ENCODE data around the gene AKAP6.

AKAP6 gene

DNA sequence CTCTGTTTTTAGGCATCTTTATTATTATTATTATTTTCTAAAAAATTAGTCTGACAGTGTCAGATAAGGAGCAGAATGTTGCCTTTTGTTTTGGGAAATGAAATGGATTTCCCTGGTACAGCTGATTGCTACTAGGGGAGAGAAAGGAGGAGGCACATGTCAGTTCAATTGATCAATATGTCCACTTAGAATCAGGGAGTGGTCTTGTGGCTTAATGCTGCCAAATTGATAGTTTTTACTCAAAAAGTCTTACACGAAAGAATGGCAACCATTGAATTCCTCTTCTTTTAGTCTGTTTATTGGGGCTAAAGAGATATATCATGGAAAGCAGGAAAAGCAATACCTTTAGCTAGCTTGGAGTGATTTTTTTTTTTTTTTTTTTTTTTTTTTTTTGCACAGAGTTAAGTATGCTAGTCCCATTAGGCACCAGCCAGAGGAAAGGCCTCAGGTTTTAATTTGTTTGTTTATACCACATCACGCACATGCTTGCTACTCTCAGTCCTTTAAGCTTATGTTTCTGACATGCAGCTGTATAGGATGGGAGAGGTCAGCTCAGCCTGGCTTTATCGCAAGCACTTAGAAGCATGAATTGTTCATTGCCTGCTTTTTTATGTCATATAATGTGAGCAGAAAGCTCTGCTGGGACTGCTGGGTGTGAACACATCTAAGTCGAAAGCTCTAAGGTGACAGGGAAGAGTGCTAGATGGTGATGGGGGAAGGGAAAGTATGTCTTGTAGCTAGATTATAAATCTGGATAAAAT, 1.4 kb downstream of the AKAP6 start:
- no peak for FAIRE-seq
- DNase-seq (ENCODE audit: insufficient read length, low spot score): no peak
- TF ChIP-seq POU2F2 (IDR thresholded peaks at IDR 0.05; ENCODE audit: low read depth, low read length) (no peak), TAF1 (IDR thresholded peaks at IDR 0.05; ENCODE audit: low read depth, low read length) (no peak), SPI1 (IDR thresholded peaks at IDR 0.05; ENCODE audit: low read depth, low read length) (no peak), POLR2A (IDR thresholded peaks at IDR 0.05; ENCODE audit: low read depth, low read length) (no peak), PAX5 (IDR thresholded peaks at IDR 0.05; ENCODE audit: insufficient read depth, low read length, severe bottlenecking) (no peak), POLR2AphosphoS5 (IDR thresholded peaks at IDR 0.05; ENCODE audit: low read depth, low read length) (no peak)

DNA sequence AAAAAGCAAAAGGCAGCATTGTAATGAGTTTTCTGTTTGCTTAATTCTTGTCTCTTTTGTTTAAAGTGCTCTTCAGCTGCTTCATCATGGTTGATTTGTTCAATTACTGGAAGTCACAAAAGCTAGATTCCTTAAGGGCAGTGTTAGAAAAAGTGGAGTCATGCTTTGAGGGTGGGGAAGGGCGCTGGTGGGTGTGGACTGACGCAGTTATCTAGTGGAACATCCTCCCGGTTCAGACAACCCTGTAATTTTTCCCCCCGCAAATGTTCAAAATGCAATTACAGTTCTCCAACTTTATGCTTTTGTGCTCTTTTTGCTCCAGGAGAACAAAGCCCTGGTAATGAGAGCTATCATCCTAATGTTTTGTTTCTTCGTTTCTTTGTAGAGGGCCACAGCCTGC, 2.1 kb downstream of the AKAP6 start:
- DNase-seq (ENCODE audit: insufficient read length, low spot score) (no peak), FAIRE-seq (no peak)
- no peak for TF ChIP-seq POLR2AphosphoS5 (IDR thresholded peaks at IDR 0.05; ENCODE audit: low read depth, low read length)
- no peak for TF ChIP-seq SPI1 (IDR thresholded peaks at IDR 0.05; ENCODE audit: low read depth, low read length)
- TF ChIP-seq PAX5 (IDR thresholded peaks at IDR 0.05; ENCODE audit: insufficient read depth, low read length, severe bottlenecking): no peak
- TF ChIP-seq POLR2A (IDR thresholded peaks at IDR 0.05; ENCODE audit: low read depth, low read length): no peak
- no peak for TF ChIP-seq POU2F2 (IDR thresholded peaks at IDR 0.05; ENCODE audit: low read depth, low read length)
- TF ChIP-seq TAF1 (IDR thresholded peaks at IDR 0.05; ENCODE audit: low read depth, low read length): no peak

DNA sequence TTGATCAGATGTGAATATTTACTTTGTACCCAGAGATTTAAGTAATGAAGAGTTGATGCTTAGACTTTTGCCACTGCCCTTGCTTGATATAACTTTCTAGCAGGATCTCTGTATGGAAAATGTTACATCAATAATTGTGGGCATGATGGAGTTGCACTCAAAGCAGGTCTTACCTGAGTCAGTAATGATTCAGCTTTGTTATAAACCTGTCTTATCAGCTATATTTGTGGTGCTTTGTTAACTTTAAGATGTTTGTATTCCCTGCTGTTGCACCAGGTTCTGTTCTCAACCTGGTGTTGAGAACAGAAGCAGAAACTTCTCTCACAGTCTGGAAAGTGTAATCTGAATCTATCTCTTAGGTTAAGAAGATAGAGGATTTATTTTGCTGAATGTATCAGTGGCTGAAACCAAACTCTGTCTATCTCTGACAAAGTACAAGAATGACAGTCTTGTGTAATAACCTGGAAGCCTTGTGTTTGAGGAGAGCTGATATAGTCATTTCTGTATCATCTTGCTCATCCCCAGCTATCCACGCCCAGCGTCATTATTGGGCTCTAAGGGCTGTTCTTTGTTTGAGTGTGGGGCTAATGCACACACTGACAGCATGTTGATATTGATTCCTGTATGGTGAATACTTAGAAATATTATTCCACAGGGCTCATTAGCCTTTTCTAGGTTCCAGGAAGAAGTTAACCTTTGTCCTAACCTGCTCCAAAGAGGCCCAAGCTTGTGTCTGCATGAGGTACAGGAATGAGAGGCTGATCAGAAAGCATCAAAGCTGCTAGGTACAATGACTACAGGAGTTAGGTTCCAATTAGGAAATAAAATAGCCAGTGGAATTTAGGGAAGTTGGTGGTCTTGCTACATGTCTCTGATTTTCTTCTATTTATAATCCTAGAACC, 3.6 kb downstream of the AKAP6 start:
- TF ChIP-seq PAX5 (IDR thresholded peaks at IDR 0.05; ENCODE audit: insufficient read depth, low read length, severe bottlenecking): no peak
- no peak for TF ChIP-seq TAF1 (IDR thresholded peaks at IDR 0.05; ENCODE audit: low read depth, low read length)
- TF ChIP-seq SPI1 (IDR thresholded peaks at IDR 0.05; ENCODE audit: low read depth, low read length): no peak
- TF ChIP-seq POU2F2 (IDR thresholded peaks at IDR 0.05; ENCODE audit: low read depth, low read length): no peak
- no peak for TF ChIP-seq POLR2A (IDR thresholded peaks at IDR 0.05; ENCODE audit: low read depth, low read length)
- TF ChIP-seq POLR2AphosphoS5 (IDR thresholded peaks at IDR 0.05; ENCODE audit: low read depth, low read length): no peak
- no peak for FAIRE-seq

DNA sequence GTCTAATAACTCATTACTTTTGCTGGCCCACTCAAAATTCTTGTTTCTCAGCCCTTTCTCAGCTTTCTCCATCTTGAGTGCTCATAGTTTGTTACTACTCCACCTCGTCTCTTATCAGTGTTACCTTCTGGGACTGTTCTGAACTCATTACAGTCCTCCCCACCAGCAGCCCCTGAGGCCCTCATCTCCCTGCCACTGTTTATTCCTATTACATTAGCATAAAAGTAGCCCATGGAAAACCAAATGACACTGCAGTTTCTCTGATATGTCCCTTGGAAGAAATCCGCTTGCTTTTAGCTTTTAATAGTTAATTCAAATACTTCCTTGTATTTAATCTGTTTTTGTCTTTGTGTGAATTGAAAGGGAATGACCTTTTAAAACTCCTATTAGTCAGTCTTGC, 7.6 kb downstream of the AKAP6 start:
- FAIRE-seq (no peak), DNase-seq (ENCODE audit: insufficient read length, low spot score) (no peak)
- TF ChIP-seq TAF1 (IDR thresholded peaks at IDR 0.05; ENCODE audit: low read depth, low read length) (no peak), SPI1 (IDR thresholded peaks at IDR 0.05; ENCODE audit: low read depth, low read length) (no peak), POU2F2 (IDR thresholded peaks at IDR 0.05; ENCODE audit: low read depth, low read length) (no peak), POLR2A (IDR thresholded peaks at IDR 0.05; ENCODE audit: low read depth, low read length) (no peak), PAX5 (IDR thresholded peaks at IDR 0.05; ENCODE audit: insufficient read depth, low read length, severe bottlenecking) (no peak), POLR2AphosphoS5 (IDR thresholded peaks at IDR 0.05; ENCODE audit: low read depth, low read length) (no peak)

More for the DNA sequence above, 3.6 kb downstream of the AKAP6 start:
- no peak for DNase-seq (ENCODE audit: insufficient read length, low spot score)

DNA sequence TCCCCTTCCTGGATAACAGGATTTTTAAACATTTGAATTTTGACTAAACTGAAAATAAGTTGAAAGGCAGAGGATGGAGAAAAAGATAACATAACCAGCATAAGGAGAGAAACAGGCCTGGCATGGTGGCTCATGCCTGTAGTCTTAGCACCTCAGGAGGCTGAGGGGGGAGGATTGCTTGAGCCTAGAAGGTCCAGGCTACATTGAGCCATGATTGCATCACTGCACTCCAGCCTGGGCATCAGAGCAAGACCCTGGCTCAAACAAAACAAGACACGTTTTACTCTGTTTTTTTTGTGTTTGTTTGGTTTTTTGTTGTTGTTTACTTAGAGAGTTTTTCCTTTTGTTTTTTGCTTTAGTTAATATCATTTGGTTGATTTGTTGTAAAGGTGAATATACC, 8.7 kb downstream of the AKAP6 start:
- TF ChIP-seq POLR2AphosphoS5 (IDR thresholded peaks at IDR 0.05; ENCODE audit: low read depth, low read length) (no peak), POU2F2 (IDR thresholded peaks at IDR 0.05; ENCODE audit: low read depth, low read length) (no peak), SPI1 (IDR thresholded peaks at IDR 0.05; ENCODE audit: low read depth, low read length) (no peak), TAF1 (IDR thresholded peaks at IDR 0.05; ENCODE audit: low read depth, low read length) (no peak), POLR2A (IDR thresholded peaks at IDR 0.05; ENCODE audit: low read depth, low read length) (no peak), PAX5 (IDR thresholded peaks at IDR 0.05; ENCODE audit: insufficient read depth, low read length, severe bottlenecking) (no peak)
- no peak for DNase-seq (ENCODE audit: insufficient read length, low spot score)
- FAIRE-seq: no peak

DNA sequence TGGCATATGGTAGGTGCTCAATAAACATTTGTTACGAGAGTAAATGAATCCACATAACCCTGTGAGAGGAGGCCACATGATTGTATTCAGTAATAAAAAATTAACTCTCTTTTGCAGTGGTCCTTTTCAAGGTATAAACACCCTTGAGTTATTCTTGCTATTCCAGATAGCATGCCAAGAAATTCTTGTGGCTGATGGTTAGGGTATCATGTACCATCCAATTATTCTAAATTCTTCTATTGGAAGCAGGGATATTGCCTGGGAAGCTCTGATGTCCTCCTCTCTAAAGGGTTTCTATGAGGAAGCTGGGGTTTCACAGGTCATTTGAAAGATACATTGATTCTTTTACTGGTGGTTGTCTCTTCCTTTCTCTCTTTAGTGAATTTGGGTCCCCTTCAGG, 10.1 kb downstream of the AKAP6 start:
- DNase-seq (ENCODE audit: insufficient read length, low spot score) (no peak), FAIRE-seq (no peak)
- TF ChIP-seq POLR2AphosphoS5 (IDR thresholded peaks at IDR 0.05; ENCODE audit: low read depth, low read length) (no peak), SPI1 (IDR thresholded peaks at IDR 0.05; ENCODE audit: low read depth, low read length) (no peak), POU2F2 (IDR thresholded peaks at IDR 0.05; ENCODE audit: low read depth, low read length) (no peak), PAX5 (IDR thresholded peaks at IDR 0.05; ENCODE audit: insufficient read depth, low read length, severe bottlenecking) (no peak), TAF1 (IDR thresholded peaks at IDR 0.05; ENCODE audit: low read depth, low read length) (no peak), POLR2A (IDR thresholded peaks at IDR 0.05; ENCODE audit: low read depth, low read length) (no peak)

DNA sequence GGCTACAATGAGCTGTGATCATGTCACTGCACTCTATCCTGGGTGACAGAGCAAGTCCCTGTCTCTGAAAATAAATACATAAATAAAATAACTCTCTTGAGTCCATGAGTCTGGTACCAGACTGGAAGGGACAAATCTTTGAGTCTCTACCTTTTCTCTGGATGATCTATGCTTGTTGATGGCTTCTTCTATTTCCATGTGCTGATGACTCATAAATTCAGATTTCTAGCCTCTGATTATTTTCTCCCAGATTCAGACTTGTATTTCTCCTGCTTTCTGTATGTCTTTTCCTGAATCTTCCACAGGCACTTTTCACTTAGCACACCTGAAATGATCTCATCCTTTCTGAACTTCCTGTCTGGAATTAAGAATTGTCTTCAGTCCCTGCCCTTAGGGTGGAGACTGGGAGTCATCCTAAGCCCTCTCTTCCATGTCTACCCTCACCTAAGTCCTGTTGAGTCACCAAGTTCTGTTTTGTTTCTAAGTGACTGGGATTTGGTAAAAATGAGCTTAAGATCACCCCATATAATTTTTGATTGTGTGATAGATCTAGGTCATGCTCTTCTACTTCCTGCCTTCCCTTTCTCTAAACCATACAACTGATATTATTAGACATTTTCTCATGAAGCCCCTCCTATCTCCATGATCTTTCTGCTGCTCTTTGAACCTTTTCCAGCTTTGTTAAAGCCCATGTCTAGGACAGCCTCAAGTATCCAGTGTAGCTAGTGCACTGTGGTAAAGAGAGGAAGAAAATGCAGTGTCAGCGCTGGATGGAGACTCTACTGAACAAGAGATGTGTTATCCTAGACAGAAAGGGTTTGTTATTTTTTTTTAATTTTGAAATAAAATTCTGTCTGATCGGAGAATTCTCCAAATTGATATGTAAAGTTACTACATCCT, 13.1 kb downstream of the AKAP6 start:
- FAIRE-seq (no peak), DNase-seq (ENCODE audit: insufficient read length, low spot score) (no peak)
- TF ChIP-seq POU2F2 (IDR thresholded peaks at IDR 0.05; ENCODE audit: low read depth, low read length) (no peak), TAF1 (IDR thresholded peaks at IDR 0.05; ENCODE audit: low read depth, low read length) (no peak), SPI1 (IDR thresholded peaks at IDR 0.05; ENCODE audit: low read depth, low read length) (no peak), POLR2A (IDR thresholded peaks at IDR 0.05; ENCODE audit: low read depth, low read length) (no peak), POLR2AphosphoS5 (IDR thresholded peaks at IDR 0.05; ENCODE audit: low read depth, low read length) (no peak), PAX5 (IDR thresholded peaks at IDR 0.05; ENCODE audit: insufficient read depth, low read length, severe bottlenecking) (no peak)

DNA sequence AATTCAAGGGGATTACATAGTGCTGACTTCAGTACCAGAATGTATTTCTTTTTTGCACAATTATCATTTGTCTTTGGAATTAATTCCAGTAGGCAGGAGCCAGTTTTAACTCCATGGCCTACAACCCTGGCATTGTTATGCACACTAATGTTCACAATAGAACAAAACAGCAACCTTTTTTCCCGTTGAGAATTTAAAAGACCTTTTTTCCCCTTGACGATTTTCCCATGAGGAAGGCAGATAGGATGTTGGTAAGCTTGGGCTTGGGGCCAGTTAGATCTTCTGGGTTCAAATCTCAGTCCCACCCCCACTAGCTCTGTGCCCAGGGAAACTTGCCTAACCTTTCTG, 13.7 kb downstream of the AKAP6 start:
- DNase-seq (ENCODE audit: insufficient read length, low spot score) (no peak), FAIRE-seq (no peak)
- TF ChIP-seq POLR2A (IDR thresholded peaks at IDR 0.05; ENCODE audit: low read depth, low read length): no peak
- no peak for TF ChIP-seq TAF1 (IDR thresholded peaks at IDR 0.05; ENCODE audit: low read depth, low read length)

All from GM12891 (cell line).